ENCODE measurements around the gene PITPNM3.

GRCh38 chr17:6502871-6503509 is 53.4 kb downstream of the PITPNM3 start:
- TF ChIP-seq ESRRG (CRISPR knock-in tag; IDR thresholded peaks at IDR 0.05): no peak
- TF ChIP-seq POU6F1 (CRISPR knock-in tag; IDR thresholded peaks at IDR 0.05; ENCODE audit: borderline replicate concordance, low read depth): no peak
- TF ChIP-seq CSDC2 (CRISPR knock-in tag; IDR thresholded peaks at IDR 0.05): no peak

Data from SK-N-SH treated with all-trans-retinoic acid at 6 μM for 48 hours (cell line).